Epithelial cell of prostate (primary cell): ENCODE results near the gene ARL8B.

Experiments
- DNase-seq: peaks from one replicate; pipeline ENCODE4 v3.0.0-alpha.2; 2011; ENCODE audit warnings: low read depth, low spot score
- H3K27ac ChIP-seq: fragments of 450-650 bp; 2 replicates; pipeline ENCODE4 v1.5.1; 2017; ENCODE audit warnings: mild to moderate bottlenecking

Gene ARL8B

DNA sequence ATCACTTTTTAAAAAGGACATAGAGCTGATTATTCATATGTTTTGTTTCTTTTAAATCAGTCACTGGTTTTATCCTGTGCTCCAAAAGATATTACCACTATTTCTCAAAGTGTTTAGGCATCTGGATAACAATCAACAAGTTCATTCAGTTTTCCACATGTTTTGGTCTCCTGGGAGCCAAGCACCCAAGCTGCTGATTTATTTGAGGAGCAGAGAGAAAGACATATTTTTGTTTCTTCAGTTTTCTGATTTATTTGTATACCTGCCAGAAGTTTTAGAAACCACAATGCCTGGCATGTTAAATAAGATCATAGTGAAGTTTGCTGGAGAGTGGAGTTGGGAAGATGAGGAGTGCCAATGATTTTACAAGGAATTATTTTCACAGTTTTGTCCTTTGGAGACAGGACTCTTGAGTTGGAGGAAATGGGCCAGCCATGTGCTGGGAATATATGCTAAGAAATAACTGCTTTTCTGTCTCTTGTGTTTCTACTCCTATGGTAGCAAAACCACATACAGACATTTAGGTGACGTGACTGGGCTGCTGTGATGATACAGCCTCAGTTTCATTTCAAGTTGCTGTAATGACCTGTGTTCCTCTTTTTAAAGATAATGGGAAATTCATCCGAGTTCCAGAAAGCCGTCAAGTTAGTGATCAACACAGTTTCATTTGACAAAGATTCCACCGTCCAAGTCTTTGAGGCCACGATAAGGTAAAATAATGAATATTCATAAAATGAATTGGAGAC lies 77.1 kb downstream of the ARL8B start:
- DNase-seq, result no peak
- H3K27ac ChIP-seq, result peak overlapping the region; percentile 99

DNA sequence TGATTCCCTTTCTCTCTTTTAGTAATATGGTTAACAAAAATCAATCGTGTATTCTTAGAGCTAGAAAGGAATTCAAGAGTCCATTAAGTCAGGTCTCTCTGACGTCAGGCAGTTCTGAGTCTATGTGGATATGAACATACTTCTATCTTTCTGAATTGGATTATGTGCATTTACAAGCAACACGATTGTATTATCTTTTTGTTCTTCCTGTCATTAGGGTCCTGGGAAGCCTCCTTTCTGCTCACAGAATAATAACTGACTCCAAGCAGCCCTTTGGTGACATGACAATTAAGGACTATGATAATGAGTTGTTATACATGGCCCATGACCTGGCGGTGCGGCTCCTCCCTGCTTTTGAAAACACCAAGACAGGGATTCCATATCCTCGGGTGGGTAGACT lies 79.4 kb downstream of the ARL8B start:
- no peak for DNase-seq
- H3K27ac ChIP-seq, result peak overlapping the region; percentile 99

DNA sequence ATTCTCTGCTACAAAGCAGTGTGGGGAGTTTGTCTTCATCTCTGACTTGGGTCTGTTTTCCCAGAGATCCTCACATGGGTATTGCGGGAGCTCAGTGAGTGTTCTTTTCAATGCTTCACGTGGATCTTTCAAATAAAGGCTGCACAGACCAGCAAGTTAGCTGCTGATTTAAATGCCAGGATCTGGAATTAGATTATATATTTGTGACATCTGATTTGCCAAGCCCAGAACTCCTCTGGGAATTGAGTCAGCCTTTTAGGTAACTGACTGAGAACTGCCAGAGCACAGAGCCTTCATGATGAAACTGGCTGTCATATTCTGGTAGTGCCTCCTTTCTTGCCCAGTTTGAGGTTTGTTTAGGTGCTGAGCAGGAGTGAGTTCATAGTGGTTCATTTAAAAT lies 80.1 kb downstream of the ARL8B start:
- no peak for DNase-seq
- H3K27ac ChIP-seq, result peak overlapping the region; percentile 99

DNA sequence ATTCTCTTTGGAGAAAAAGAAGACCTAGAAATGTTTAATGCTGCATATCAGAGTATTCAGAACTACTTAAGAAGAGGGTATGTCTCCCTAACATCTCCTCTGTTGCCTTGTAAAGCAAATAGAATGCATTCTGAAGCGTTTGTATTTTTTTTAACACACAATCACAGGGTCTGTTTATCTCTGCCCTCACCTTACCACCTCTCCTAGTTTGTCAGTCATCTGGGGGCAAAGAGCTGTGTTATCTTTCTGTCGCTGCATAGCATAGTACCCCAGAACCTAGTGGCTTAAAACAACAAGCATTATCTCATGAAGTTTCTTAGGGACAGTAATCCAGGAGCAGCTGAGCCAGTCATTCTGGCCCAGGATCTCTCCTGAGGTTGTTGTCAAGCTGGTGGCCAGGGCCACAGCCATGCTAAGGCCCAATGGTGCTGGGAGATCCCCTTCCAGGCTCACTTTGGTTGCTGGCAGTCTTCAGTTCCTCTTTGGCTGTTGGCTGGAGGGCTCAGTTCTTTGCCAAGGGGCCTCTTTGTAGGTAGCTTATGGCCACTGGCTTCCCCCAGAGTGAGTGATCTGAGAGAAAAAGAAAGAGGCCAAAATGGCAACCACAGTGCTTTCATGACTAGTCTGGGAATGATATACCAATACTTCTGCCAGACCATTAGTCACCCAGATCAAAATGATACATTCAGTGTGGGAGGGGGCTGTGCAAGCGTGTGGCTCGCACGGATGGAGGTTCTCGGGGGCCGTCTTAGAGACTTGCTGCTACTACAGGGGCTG lies 83.3 kb downstream of the ARL8B start:
- DNase-seq, result no peak
- no peak overlapping the region for H3K27ac ChIP-seq

DNA sequence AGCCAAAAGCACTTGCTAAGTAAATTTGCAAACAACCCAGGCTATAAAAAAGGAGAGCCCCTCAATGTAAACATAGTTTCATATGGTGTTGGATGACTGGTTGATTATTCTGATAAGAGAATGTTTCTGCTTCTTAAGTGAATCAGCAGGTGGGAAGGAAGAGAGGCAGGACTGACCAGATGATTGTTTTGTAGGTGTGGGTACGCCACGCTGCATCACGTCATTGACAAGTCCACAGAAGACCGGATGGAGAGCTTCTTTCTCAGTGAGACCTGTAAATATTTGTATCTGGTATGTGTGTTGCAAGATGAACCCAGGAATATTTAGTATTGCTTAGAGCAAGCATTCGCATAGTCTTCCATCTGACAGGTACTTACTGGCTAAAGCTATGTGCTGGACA lies 88.8 kb downstream of the ARL8B start:
- DNase-seq, result no peak
- H3K27ac ChIP-seq, result no peak overlapping the region

DNA sequence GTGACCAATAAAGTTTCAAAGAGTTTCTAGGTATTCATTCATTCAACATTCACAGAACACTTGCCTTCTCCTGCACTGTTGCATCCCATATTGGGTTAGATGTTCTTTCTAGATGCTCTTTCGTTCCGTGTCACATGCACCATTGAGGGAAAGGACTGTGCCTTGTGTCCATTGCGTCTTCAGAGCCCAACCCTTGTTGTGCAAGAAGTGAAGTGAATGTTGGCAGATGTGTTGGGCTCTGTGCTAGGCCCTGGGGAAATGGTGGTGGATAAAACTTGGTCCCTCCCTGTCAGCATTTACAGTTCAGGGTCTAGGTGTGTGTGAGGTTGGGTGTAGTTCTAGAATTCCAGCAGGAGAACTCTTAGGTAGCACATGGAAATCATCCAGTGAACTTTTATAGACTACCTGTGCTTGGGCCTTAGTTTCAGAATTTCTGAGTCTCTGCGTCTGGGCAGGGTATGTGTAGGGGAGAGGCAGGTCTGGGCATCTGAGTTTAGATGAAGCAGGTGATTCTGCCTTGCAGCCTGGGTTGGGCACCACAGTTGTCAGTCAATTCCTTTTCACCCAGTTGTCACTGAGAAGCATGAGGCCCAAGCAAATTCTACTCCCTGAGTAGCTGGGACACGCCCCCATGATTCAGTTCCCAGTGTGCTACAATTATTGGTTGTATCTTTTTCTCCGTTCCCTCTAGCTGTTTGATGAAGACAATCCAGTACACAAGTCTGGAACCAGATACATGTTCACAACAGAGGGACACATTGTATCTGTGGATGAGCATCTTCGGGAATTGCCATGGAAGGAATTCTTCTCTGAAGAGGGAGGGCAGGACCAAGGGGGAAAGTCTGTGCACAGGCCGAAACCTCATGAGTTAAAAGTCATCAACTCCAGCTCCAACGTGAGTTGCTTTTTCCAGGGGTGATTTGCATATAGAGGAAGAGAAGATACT lies 90.8 kb downstream of the ARL8B start:
- DNase-seq, result no peak
- no peak overlapping the region for H3K27ac ChIP-seq

DNA sequence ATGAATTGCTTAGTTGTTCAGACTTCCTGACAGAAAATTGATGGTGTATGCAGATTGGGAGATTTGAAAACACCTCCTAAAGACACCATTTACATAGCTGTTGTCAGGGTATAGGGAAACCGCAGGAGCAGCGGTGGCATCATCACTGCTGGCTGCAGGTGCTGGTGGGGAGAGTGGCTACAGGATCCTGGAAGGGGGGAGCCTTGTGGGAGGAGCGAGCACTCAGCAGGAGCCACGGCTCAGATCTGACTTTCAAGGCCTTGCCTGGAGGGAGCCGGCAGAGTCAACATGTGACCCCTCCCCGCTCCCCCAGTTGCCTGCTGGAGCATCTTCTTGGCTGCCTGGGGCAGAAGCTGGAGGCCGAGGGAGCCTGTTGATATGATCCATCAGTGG lies 91.5 kb downstream of the ARL8B start:
- H3K27ac ChIP-seq, result no peak overlapping the region

DNA sequence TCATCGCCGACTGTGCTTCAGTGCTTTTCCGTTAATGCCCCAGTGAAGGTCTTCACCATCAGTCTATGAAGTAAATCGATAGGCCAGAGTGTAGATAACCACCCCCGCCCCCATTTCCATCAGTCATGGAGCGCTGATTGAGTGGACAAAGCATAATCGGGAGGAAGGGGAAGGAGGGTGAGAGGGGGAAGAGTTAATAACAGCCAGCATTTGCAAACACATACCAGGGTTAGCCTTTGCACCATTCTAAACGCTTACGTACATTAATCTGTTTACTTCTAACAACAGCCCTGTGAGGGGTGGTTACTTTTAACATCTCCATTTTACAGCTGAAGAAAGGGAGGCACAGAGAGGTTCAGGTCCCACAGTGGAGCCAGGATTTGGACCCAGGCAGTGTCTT lies 92.3 kb downstream of the ARL8B start:
- H3K27ac ChIP-seq, result no peak overlapping the region
- DNase-seq, result no peak

More for the DNA sequence above, 91.5 kb downstream of the ARL8B start:
- DNase-seq, result no peak

DNA sequence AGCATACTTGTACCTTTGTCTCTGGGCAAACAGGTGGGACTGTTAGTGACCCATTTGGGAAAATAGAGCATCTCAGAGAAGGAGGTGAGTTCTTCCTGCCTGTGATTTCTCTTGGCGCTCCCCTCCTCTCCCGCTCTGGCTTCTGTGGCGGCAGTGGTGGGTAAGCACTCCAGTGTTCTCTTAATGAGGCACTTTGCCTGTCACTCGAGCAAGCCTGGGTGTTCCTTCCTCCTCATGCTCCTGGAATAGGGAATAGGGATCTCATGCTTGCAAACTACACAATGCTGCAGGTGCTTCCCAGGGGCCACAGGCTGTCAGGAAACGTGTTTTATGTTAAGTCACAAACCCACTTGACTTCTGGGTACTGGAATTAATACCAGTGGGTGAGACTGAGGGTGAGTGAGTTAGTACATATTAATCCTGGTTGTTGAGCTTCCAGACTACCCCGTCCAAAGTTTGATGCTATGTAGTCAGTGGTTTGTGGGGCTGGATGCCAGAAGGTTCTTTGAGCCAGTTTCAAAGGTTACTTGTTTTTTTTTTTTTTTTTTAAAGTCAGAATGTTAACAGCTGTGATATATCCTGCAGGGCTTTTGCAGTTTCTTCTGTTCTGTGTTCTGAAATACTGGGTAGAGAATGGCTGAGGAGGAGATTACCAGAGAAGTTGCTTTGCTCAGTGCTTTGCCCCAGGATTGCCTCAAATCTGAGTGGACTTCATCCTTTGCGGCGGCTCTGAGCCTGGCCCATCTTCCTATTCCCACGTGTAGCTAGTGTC lies 95.9 kb downstream of the ARL8B start:
- no peak overlapping the region for H3K27ac ChIP-seq
- DNase-seq, result no peak

DNA sequence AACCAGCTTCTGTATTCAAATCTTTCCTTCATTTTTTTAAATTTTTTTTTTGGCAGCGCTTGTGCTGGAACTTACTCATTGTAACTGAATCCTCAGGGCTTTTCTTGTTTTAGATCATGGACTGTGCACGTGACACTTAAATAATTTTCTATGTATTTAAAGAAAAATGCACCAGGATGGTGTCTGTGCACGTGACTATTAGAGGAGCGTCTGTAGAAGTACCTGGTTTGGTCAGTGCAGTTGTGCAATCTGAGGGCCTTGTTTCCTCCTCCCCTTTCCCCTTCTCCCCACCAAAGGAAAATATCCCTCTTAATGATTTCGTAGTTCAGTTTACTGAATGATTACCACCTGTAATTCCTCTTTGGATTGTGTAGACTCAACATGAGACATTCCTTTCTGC lies 96.7 kb downstream of the ARL8B start:
- no peak for DNase-seq
- no peak overlapping the region for H3K27ac ChIP-seq

DNA sequence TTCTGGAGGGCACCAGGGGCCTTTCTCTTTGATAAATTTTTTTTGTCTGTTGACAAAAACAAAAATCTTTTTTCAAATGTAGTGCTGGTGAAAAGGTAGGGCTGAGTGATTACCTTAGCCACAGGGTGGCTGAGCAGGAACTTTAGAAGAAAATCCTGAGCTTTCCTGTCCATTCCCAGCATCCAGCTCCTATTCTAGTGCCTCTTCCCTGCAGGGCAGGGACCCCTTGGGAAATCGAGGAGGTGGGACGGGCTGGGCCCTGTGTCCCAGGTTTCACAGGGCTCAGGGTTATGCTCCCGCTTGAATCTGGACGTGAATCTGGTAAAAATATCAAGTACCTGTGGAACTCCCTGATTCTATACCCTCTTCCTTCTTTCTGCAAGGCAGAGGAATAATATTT lies 97.1 kb downstream of the ARL8B start:
- no peak overlapping the region for H3K27ac ChIP-seq
- DNase-seq, result no peak

DNA sequence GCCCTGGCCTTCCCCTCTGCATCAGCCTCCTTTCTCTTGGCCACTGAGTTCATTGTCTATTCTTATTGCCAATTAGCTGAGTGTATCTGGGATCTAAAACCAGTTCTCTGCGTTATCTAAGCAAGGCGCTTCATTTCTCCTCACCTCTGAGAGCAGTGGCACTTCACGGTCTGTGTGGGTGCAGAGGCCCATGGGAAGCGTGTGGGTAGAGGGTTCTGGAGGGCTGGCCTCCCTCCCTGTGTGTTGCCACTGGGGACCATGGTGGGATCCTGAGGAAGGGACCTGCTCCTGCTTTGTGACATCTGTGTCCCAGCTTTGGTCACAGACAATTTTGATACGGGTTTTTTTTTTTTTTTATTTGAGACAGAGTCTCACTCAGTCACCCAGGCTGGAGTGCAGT lies 98.1 kb downstream of the ARL8B start:
- no peak overlapping the region for H3K27ac ChIP-seq
- DNase-seq, result no peak

DNA sequence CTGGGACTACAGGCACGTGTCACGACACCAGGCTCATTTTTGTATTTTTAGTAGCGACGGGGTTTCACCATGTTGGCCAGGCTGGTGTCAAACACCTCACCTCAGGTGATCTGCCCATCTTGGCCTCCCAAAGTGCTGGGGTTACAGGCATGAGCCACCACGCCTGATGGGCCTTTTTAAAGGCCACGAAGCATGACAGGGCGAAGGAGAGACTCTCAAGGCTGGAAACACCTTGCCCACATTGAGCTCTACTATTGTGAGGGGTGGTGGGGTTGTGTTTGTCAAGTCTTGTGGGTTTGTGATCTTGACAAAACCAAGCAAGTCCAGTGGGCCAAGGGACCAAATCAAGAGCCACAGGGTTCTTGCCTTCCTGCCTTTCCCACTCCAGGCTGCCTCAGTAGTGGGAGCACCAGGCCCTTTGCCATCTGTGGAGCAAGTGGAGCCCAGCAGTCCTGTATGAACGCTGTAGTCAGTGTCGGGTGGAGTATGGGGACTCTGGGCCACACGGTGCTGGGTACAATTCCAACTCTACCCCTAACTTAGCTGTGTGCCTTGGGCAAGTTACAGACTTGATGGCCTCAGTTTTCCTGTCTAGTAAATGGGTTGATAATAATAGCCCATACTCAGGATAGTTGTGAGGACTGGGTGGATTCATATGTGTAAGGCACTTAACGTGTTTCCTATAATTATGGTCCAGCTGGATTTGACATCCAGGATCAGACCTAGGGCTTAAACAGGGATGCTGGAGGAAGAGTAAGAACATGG lies 98.8 kb downstream of the ARL8B start:
- no peak overlapping the region for H3K27ac ChIP-seq
- no peak for DNase-seq

DNA sequence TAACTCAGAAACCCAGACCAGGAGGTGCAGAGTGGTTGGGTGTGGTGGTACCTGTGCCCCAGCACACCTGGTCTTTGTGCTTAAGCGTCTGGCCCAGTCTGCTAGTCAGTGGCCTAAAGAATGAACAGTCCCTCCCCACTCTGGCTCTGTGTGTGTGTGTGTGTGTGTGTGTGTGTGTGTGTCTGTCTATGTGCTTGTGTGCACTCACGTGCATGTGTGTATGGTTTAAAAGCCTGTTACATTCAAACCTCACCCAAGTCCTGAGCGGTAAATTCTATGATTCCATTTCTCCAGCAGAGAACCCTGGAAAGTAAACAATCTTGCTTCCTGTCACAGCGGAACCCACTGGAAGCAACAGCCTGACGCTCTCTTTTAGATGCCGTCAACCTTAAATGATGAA lies 99.6 kb downstream of the ARL8B start:
- no peak for DNase-seq
- H3K27ac ChIP-seq, result no peak overlapping the region

DNA sequence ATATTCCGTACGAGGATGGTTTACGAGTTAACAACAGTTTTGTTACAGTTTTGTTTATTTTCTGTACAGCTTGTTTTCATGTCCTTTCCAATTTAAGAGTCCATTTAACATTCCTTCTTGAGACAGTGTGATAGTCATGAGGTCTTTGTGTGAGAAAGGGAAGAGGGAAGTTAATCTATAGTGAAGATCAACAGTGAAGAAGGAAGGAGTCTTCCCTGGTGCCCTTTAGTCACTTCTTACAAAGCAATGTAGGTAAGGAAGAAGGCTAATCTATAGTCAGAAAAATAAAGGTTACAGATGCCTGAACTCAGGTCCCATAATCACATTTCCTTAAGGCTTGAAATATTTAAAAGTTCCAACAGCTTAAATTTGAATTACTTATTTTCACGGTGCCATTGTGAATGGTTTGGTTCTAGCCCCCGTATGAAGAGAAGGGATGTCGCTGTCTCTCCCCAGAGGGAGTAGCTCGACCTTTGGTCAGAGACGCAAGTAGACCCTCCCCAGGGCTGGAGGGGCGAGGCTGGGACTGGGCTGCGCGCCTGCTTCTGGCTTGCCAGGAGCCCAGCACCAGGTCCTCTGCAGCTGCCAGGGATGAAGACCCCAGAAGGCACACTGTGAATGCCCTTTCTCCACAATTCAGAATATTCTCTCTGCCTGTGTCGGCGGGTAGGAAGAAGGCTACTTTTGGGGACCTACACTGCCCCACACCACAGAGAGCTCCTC lies 100.4 kb downstream of the ARL8B start:
- H3K27ac ChIP-seq, result no peak overlapping the region
- DNase-seq, result no peak

DNA sequence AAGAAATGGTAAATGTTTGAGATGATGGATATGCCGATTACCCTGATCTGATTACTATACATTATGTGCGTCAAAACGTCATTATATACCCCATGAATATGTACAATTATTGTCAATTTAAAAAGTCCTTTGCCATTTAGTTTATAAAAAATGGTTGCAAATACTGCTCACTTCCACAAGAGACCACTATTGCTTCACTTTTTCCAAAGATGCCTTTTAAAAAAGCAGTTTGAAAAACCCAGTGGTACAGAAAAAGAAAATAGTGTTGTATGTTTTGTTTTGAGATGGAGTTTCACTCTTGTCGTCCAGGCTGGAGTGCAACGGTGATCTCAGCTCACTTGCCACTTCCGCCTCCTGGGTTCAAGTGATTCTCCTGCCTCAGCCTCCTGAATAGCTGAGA lies 104.7 kb downstream of the ARL8B start:
- H3K27ac ChIP-seq, result no peak overlapping the region
- DNase-seq, result no peak

DNA sequence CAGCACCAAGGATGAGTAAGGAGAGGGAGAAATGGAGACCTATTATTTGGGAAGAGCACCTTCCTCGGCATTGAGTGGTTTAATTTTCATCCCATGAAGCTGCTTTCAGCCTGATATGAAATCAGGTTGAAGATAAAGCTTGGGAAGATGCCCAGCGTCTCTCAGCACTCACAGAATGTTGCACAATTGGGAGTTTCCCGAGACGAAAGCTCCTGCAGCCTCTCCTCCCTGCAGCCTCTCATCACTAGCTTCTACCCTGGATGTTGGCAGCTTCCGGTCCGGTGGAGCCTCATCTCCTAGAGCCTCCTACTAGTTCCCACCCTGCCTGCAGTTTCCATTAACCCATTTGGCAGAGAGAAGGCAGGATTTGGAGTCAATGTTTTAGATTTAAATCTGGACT lies 105.7 kb downstream of the ARL8B start:
- no peak for DNase-seq
- H3K27ac ChIP-seq, result no peak overlapping the region

DNA sequence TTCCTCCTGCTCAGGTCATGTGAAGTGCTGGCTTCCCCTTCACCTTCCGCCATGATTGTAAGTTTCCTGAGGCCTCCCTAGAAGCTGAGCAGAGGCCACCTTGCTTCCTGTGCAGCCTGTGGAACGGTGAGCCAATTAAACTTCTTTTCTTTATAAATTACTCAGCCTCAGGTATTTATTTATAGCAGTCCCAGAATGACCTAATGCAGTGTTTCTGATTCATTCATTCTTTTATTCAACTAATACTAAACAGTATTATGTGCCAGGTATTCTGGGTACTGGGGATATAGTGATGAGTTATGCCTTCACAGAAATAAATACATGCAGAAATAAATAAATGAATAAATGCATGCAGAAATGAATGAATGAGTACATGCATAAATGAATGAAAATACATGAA lies 107.3 kb downstream of the ARL8B start:
- DNase-seq, result no peak
- no peak overlapping the region for H3K27ac ChIP-seq
